ENCODE data around the gene PTCHD1.

Gene PTCHD1

DNA sequence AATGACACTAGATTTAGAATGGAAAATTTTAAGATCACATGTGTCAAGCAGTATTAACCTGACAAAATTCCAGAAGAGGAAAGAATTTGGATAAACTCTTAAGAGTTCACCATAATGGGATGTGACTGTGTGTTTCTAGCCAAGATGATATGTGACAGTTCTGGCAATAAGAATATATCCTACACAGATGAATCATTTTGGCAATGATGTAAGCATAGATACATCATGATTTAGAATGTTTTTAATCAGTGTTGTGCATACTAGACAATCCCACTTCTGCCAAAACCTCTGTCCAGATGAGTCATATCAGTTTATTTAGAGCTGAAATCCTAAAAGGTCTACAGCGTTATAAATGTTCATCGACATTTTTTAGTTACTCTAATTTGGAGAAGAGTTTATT is 48.8 kb downstream of the PTCHD1 start:
- TF ChIP-seq, protein P1, sequence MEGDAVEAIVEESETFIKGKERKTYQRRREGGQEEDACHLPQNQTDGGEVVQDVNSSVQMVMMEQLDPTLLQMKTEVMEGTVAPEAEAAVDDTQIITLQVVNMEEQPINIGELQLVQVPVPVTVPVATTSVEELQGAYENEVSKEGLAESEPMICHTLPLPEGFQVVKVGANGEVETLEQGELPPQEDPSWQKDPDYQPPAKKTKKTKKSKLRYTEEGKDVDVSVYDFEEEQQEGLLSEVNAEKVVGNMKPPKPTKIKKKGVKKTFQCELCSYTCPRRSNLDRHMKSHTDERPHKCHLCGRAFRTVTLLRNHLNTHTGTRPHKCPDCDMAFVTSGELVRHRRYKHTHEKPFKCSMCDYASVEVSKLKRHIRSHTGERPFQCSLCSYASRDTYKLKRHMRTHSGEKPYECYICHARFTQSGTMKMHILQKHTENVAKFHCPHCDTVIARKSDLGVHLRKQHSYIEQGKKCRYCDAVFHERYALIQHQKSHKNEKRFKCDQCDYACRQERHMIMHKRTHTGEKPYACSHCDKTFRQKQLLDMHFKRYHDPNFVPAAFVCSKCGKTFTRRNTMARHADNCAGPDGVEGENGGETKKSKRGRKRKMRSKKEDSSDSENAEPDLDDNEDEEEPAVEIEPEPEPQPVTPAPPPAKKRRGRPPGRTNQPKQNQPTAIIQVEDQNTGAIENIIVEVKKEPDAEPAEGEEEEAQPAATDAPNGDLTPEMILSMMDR (conservative IDR thresholded peaks at IDR 0.05; ENCODE audit: control insufficient read depth, insufficient read depth, low read depth, low read length), result no peak
- peak; percentile 81 for DNase-seq (ENCODE audit: low read depth)
- no peak overlapping the region for H3K4me3 ChIP-seq (ENCODE audit: control insufficient read depth, low read depth, low read length)

DNA sequence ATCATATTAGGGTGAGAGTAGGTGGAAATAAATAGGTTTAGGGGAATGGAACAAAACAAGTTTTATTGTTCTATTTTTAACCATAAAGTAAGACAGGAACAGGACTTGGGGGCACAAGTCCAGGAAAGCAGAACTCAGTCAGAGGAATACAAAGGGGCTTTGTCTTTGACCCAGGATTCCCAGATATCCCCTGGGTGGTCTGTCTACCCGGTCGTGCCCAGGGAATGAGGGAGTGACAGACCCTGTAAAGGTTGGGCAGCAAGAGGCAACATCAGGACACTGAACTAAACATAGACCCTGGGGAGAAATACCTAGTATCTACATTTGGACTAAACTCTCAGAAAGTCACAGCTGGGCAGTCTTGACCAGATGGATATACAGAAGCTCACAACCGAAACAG is 50.6 kb downstream of the PTCHD1 start:
- no peak overlapping the region for H3K4me3 ChIP-seq (ENCODE audit: control insufficient read depth, low read depth, low read length)
- no peak for DNase-seq (ENCODE audit: low read depth)
- TF ChIP-seq, protein P1 (conservative IDR thresholded peaks at IDR 0.05; ENCODE audit: control insufficient read depth, insufficient read depth, low read depth, low read length), result no peak

DNA sequence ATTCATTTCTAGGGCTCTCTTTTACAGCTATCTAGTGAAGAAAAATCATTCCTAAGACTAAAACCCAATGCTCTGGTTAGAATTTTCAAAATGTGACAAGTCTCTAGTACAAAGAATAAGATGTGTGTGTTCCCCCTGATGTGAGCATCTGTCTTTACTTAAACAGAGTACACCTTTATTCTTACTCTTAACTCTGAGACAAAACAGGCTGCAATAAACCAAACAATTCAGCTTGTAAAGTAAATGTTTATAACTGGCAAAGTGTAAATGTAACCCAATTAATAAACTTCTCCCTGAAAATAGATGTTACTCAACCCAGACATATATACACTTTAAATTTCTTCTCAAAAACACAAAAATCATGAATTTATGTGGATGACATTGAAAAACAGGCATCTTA is 51.6 kb downstream of the PTCHD1 start:
- DNase-seq (ENCODE audit: low read depth), result no peak
- TF ChIP-seq, protein P1 (conservative IDR thresholded peaks at IDR 0.05; ENCODE audit: control insufficient read depth, insufficient read depth, low read depth, low read length), result no peak
- no peak overlapping the region for H3K4me3 ChIP-seq (ENCODE audit: control insufficient read depth, low read depth, low read length)

DNA sequence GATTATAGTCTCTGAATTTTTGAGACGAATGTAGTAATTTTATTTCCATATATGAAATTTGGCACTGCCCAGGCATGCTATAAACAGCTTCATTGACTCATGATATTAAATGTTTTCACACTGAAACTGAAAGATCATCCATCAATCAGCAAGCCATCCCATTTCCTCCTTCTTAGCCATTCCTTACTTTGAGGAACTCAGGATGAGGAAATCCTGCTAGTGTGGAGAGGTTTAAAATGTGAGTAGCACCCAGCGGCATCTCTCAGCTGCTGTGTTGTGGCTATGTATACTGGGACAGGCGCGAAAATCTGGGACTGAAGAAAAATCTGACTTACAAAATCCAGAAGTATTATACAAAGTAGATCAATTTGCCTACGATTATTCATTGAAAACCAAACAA is 52.1 kb downstream of the PTCHD1 start:
- H3K4me3 ChIP-seq (ENCODE audit: control insufficient read depth, low read depth, low read length), result no peak overlapping the region
- TF ChIP-seq, protein P1 (conservative IDR thresholded peaks at IDR 0.05; ENCODE audit: control insufficient read depth, insufficient read depth, low read depth, low read length), result no peak
- no peak for DNase-seq (ENCODE audit: low read depth)

DNA sequence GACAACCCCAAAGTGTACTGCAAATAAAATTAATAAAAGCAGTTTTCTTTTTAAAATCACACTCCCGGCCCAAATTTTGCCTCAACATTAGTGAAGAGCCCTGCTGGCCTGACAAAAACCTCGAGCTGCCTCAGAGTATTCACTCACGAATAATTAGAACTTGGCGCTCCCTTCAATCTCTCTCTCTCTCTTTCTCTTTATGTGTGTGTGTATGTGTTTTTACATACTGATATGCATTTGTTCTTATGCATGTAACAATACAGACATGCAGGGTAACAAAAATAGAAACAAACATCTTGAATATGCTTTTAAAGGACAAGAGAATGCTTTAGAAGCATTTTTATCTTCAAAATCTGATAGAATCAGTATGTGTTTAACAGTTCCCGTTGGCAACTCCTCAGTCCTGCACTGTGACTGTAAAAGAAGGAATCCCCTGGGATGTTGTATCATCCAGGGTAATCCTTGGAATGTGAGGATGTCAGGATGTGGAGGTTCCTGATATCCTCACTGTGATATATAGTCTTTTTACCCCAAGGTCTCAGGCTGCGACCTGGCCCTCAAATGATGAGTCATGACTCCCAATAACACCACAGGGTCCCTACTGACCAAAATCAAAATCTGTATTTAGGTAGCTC is 53.0 kb downstream of the PTCHD1 start:
- DNase-seq (ENCODE audit: low read depth), result no peak
- H3K4me3 ChIP-seq (ENCODE audit: control insufficient read depth, low read depth, low read length), result no peak overlapping the region
- TF ChIP-seq, protein P1 (conservative IDR thresholded peaks at IDR 0.05; ENCODE audit: control insufficient read depth, insufficient read depth, low read depth, low read length), result no peak

DNA sequence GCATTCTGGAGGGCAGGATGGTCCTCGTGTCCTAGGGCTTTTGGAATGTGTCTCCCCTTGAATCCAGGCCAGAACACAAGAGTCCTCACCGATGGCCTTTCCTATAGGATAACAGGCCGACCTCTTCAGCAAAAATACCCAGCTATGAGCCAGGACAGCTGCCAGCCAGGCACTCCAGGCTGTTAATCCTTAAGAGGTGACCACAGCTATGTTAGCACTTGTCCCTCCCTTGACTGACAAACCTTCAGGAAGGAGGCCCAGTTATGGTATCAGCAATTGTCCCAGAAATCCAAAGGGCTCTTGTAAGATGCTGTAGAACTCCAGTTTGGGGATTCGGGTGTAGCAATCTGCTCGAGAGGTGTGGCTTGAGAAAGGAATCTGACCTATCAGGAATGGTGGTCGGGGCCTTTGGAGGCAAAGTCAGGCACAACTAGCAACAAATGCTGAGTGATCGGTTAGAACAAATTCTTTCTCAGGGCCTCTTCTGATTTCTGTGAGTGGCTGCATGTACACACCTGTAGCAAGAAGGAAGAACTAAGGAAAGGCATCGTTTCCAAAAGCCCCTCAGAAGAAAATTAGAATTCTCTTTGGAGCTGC is 54.6 kb downstream of the PTCHD1 start:
- TF ChIP-seq, protein P1 (conservative IDR thresholded peaks at IDR 0.05; ENCODE audit: control insufficient read depth, insufficient read depth, low read depth, low read length), result no peak
- H3K4me3 ChIP-seq (ENCODE audit: control insufficient read depth, low read depth, low read length), result no peak overlapping the region
- DNase-seq (ENCODE audit: low read depth), result no peak
